Activated T-cell treated with anti-CD3 and anti-CD28 coated beads, Interleukin-2, amount 50 U/mL, for 48 hours (primary cell): ENCODE results near the gene PLD6.

ENCODE experiments used
- DNase-seq, 2 experiments: peaks; one replicate each; pipeline ENCODE4 v3.0.0-alpha.2; 2020

PLD6 gene

DNA sequence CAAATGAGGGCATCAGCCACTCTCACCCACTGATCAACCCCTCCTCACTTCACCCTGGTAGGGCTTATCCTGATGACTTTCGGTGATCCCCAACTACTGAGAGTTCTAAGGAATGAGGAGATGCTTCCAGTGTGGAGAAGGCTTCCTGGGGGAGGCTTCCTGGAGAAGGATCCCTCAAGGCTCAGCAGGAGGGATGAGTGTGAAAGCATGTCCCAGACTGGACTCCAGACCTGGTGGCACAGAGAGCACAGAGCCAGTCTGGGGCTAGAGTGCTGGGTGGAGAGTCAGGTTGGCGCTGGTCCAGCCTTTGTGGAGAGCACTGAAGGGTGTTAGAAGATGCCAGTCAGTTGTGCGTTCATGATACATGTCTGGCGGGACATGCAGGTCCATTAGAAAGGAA is 53.7 kb downstream of the PLD6 start:
- DNase-seq, result no peak

DNA sequence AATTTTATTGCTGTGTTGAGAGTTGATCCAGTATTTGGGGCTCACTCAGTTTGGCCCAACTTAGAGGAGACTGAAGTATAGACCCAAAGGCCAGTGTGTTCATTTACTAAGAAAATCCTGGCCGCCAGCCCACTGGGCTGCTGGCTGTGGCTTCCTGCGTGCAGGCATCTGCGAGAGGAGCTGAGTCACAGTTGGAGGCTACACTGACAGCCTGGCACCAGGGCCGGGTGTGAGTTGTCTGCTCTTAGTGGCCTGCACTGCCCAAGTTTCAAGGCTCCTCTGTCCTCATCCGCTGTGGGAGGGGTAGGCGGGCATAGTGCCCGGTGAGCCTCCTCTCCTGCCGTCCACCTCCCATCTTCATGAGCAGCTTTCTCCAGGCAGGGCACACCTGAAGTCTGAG is 54.2 kb downstream of the PLD6 start:
- DNase-seq, result peak; percentile 55 to 60

DNA sequence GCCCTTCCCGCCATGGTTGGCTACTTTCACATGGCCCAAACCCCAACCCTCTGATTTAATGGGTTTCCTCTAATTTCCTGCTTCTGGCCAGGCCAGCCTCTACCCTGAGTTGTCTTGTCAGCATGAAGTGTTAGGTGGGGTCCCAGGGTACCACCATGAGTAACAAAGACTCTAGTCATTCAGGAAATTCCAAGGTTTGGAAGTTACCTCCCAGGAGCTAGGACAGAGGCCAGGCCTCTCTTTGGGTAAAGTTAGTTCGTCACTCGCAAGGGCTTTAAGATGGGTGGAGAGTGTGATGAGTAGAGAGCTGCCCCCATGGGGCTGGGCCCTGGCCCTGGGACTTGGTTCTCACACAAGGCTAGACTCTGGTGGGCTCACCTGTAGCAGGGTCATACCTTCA is 54.6 kb downstream of the PLD6 start:
- DNase-seq, result no peak

DNA sequence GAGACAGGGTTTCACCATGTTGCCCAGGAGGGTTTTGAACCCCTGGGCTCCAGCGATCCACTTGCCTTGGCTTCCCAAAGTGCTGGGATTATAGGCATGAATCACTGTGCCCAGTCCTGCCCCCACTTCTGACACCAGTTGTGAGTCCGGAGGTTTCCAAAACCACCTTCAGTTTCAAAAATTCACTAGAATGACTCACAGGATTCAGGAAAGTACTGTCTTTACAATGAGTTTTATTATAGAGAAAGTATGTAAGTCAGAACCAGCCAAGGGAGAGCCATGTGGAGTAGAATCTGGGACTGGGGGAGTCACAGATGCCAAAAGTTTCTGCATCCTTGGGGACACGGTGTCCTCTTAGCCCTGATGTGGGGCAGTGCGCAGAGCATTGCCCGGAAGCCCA is 55.1 kb downstream of the PLD6 start:
- DNase-seq, result peak; percentile 37 to 45
